Hindlimb muscle (tissue), 1 donor: ENCODE results near the gene SLC30A2. TPM values are rescaled to one million over a fixed set of nuclear protein-coding genes. Genes with fewer than 3 reads are reported as not detected.

ENCODE experiments used
- DNase-seq: peaks from one replicate; pipeline ENCODE4 v3.0.0-alpha.2; 2013
- polyA plus RNA-seq: library from polyadenylated mRNA; unstranded; fragments of 120-200 nt; gene quantifications from one replicate; pipeline ENCODE4 v1.2.1, GENCODE V29; 2013; ENCODE audit not compliant: insufficient read length

Gene SLC30A2
- polyA plus RNA-seq, 1 donor = 0.97 TPM

- no peak for DNase-seq
Measured at GRCh38 chr1:26070296-26070962, 24.5 kb upstream of the SLC30A2 start.

DNA sequence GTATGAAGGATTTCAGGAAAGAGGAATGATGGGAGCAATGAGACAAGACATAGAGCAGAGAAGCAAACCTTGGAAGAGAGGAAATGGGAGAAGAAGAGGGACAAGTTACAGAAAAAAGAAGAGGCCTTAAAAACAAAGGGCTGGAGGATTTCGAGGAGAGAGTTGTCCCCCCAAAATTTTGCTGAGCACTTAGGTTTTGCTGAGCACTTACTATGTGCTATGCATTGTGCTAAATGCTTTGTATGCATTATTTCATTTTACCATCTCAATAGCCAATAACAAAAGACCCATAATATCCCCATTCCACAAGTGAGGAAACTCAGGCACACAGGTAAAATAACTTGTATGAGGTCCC lies 24.0 kb upstream of the SLC30A2 start:
- DNase-seq = no peak

DNA sequence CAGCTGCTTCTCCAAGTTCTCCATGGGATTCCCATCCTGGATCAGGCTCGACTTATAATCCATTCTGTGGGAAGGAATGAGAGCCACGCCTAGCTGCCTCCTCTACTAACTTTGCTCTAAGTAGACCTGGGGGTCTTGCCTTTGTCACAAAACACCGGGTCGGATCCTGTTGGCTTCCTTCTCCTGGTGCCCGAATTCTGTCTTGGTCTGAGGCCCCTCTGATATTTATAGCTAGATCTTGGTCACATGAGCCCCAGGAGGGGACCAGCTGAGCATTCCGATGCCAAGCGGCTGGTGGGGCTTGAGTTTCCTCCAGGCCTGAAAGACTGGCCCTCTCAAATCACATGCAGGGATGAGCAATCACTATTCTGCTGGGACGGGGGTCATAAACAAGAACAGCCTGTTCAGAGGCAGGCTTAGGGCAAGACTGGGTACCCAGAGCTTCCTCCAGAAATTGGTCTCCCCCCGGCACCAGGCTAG lies 21.6 kb upstream of the SLC30A2 start, which contains the start of gene TRIM63:
TRIM63 (minus strand) TSS at position 199 of the 480 bp plus-strand sequence; CDS start at position 63, 136 bp downstream.
- DNase-seq = no peak

DNA sequence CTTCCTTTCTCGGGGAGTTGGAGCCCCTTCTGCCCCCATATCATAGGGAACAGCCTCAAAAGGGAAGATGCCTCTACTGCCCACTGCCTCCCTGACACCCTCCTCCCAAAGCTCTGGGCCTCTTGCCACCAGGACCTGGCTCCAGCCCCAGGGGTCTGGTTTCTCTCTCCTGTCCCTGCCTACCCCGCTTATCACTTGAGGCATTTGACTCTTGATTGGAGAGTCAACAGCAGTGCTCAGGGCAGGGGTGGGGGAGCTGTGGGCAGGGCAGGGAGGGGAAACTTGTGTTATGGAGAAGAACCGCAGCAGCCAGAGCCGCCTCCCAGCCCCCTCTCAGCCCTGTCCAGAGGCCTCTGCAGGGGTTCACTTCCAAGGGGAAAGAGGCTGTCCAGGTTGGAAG lies 20.9 kb upstream of the SLC30A2 start:
- no peak for DNase-seq

DNA sequence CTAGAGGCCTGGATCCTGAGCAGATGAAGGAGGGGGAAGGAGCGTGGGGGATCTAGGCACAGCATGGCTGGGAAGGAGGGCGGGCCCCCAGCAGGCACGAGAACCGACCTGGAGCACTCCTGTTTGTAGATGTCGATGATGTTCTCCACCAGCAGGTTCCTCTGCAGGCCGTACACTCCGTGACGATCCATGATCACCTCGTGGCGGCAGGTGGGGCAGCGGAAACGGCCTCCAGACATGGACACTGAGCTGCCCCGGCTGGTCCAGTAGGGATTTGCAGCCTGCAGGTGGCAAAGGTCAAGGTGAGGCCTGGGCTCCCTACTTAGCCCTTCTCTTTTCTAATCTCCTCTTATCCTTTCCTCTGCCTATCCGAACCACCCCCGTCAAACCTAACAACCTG lies 20.2 kb upstream of the SLC30A2 start:
- DNase-seq = no peak

DNA sequence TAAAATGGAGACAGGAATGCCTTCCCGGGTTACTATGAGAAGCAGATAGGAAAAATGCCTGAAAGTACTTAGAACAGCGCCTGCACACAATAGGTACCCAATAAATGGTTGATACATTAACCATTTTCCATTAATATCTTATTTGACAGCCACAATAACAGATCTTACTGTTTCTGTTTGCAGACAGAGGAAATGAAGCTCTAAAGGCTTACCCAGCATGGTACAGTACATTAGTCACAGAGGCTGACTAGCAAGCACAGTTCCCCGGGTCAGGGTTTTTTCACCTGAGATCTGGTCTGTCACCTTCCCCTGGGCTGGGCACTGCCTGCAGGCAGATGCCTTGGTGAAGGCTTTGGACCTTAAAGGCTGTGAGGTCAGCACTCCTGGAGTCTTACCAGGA lies 18.6 kb upstream of the SLC30A2 start:
- no peak for DNase-seq

- DNase-seq = no peak
Measured at GRCh38 chr1:26060832-26061574, 15.1 kb upstream of the SLC30A2 start.

- DNase-seq = no peak
Measured at GRCh38 chr1:26059906-26060305, 14.0 kb upstream of the SLC30A2 start.

DNA sequence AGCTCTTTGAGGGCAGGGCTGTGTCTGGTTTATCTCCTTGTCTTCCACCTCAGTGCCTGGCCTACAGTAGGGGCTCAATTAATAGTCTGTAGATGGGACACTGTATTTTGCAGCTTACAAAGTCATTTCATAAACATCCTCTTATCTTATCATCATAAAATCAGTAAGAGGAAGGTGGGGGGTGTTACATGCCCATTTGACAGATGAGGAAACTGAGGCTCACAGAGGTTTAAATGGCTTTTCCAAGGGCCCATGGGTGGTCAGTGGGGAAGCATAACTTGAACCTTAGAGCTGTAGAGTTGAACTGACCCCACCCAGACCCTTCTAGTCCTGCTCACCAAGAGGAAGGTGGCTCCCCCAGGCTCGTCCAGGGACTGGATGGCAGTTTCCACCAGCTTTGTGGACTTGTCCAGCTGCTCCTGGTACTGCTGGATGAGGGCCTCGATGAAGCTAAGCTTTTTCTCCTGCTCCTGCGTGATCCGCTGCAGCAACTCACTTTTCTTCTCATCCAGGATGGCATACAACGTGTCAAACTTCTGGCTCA lies 12.2 kb upstream of the SLC30A2 start:
- DNase-seq = no peak

- DNase-seq = no peak
Measured at GRCh38 chr1:26057189-26057588, 11.3 kb upstream of the SLC30A2 start.

DNA sequence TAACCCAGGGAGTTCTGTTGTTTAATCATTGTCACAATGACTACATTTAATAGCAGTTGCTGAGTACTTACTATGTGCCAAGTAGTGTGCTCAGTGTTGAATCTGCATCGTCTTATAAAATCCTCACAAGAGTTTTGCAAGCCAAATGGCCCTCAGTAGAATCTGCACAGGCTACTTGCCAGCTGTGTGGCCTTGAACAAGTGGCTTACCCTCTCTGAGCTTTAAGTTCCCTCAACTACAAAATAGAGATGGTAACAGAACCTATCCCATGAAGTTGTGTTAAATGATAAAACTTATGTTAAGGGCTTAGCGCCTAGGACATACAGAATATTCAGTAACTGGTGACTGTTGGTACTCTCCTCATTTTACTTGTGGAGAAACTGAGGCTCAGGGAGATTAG lies 9.1 kb upstream of the SLC30A2 start:
- no peak for DNase-seq

- no peak for DNase-seq
Measured at GRCh38 chr1:26053718-26054560, 8.0 kb upstream of the SLC30A2 start.

- no peak for DNase-seq
Measured at GRCh38 chr1:26050248-26050640, 4.3 kb upstream of the SLC30A2 start.

DNA sequence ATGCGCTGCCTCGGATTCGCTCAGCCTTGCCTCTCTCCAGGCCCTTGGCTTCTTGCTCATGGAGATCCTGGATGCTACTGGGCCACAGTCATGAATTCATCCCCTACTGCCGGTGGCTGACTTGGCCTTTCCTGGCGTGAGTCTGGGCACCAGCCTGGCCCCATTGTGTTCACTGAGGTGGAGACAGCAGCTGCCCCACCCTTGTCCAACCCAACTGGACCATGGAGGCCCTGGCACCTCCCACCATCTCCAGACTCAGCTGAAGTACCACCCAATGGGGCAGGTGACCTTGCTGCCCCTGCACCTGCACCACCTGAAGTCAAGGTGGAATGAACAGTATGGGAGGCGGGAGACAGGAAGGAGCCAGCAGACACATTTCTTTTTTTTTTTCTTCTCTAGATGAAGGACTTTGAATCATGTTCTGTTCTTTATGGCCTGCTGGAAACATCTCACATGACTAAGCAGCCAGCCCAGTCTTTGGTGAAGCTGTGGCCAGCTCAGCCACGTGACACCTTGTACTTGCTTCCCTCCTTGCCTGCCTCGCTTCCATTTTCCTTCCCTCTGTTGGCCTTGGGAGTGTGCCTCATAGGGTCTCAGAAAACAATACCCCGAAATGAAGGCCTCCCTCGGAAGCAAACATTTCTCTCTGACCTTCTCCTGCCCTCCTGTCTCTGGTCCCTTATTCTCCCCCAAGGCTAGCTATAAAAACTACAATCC lies 3.8 kb upstream of the SLC30A2 start:
- DNase-seq = no peak

- DNase-seq = no peak
Measured at GRCh38 chr1:26047278-26047874, 1.5 kb upstream of the SLC30A2 start.

- no peak for DNase-seq
Measured at GRCh38 chr1:26046246-26047095, 553 bp upstream of the SLC30A2 start.

GRCh38 chr1:26044971-26045721 lies 772 bp downstream of the SLC30A2 start:
- no peak for DNase-seq

DNA sequence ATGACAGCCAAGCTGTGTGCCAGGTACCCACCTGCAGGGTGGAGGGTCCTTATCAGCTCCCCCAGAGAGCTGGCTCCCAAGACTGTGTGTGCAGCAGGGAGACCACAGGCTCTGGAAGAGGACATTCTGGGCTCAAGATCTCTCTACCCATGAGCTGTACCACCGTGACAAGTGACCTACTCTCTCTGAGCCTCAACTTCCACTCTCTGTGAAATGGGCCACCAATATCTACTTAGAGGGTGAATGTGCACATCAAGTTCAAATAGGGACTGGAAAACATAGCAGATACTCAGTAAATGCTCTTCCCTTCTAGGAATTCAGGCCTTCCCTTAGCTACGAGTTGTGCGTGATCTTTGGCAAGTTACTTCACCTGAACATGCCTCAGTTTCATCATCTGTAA lies 1.5 kb downstream of the SLC30A2 start:
- no peak for DNase-seq

GRCh38 chr1:26043765-26044164 lies 2.2 kb downstream of the SLC30A2 start:
- DNase-seq = no peak

DNA sequence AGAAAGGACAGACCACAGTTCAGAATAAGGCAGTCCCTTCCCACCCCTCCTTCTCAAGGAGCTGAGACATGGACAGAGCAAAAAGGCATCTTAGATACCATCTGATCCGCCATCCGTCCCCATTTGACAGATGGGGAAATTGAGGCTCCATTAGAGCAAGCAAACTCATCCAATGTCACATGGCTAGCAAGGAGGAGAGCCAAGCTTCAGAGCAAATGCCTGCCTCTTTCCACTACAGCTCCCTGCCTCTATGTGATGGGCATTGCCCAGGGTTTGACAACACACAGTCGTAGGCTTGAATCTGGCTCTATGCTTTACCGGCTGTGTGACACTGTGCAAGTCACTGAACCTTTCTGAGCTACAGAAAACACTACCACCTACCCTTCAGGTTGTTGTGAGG lies 3.9 kb downstream of the SLC30A2 start:
- no peak for DNase-seq
